Lower leg skin (tissue), 4 donors: ENCODE measurements around the gene RHBDF1. TPM values are rescaled to one million over a fixed set of nuclear protein-coding genes. Genes with fewer than 3 reads are reported as not detected.

Experiments used
- DNase-seq, 2 donors: peaks; one replicate each; pipeline ENCODE4 v3.0.0-alpha.2; 2019; ENCODE audit warnings: low spot score in 2 of 2
- H3K4me3 ChIP-seq: fragments of 200-600 bp; sonication (generic); 2 replicates; pipeline ENCODE4 v1.5.1; 2017; ENCODE audit warnings: mild to moderate bottlenecking, low read depth; ENCODE audit not compliant: poor library complexity, severe bottlenecking
- CTCF ChIP-seq, 3 donors: fragments of 450-650 bp; IDR thresholded peaks; one replicate each; pipeline ENCODE4 v1.5.1; 2016; ENCODE audit warnings: antibody characterized with exemption in 3 of 3, mild to moderate bottlenecking in 3 of 3, moderate library complexity in 2 of 3
- POLR2A ChIP-seq, 2 donors: fragments of 450-650 bp; IDR thresholded peaks; one replicate each; pipeline ENCODE4 v1.6.1; 2016 to 2017; ENCODE audit warnings: antibody characterized with exemption in 2 of 2, mild to moderate bottlenecking in 1 of 2, moderate library complexity in 1 of 2
- WGBS, 2 donors: methylation state at CpG; one replicate each; pipeline ENCODE4 v1.1.5; 2018; 5-methylcytosine and 5-hydroxymethylcytosine counted together
- intact Hi-C: fragments of 100-400 bp; cut with DNase I; formaldehyde crosslinking; loops from one replicate; pipeline ENCODE4 v1.15.0; 2023; ENCODE audit warnings: low total_unique reads
- total RNA-seq, 4 donors: library from RNA; depleted of rRNA; stranded (reverse); fragments of >200 nt; gene quantifications; one replicate each; pipeline ENCODE4 v1.1.0, GENCODE V29; 2016

RHBDF1 gene
- total RNA-seq, 4 donors from 2014 or later: 38.6 to 45.9 (median 43.6) TPM

- DNase-seq: no peak
- WGBS, 2 donors: 44 to 67% methylated on average over 9 of the region's 9 CpGs
- H3K4me3 ChIP-seq: no peak overlapping the region
- intact Hi-C loops: no loop called here
- TF ChIP-seq CTCF (IDR thresholded peaks at IDR 0.05): no peak
- no peak for TF ChIP-seq POLR2A (IDR thresholded peaks at IDR 0.05)
Measured at GRCh38 chr16:91484-91883, 19.1 kb upstream of the RHBDF1 start.

GRCh38 chr16:89391-90302 is 17.2 kb upstream of the RHBDF1 start:
- H3K4me3 ChIP-seq: no peak overlapping the region
- TF ChIP-seq POLR2A (IDR thresholded peaks at IDR 0.05) (no peak), CTCF (IDR thresholded peaks at IDR 0.05) (no peak)
- DNase-seq: no peak
- 82 to 86% methylated on average over 9 to 30 of the region's 30 CpGs for WGBS, 2 donors
- intact Hi-C loops: no loop called here

- TF ChIP-seq POLR2A (IDR thresholded peaks at IDR 0.05) (no peak), CTCF (IDR thresholded peaks at IDR 0.05) (no peak)
- no peak for DNase-seq
- intact Hi-C loops: no loop called here
- no peak overlapping the region for H3K4me3 ChIP-seq
- 91 to 93% methylated on average over 10 to 14 of the region's 14 CpGs for WGBS, 2 donors
Measured at GRCh38 chr16:88613-89012, 16.2 kb upstream of the RHBDF1 start.

- no peak overlapping the region for H3K4me3 ChIP-seq
- intact Hi-C loops: no loop called here
- TF ChIP-seq POLR2A (IDR thresholded peaks at IDR 0.05): no peak
- TF ChIP-seq CTCF (IDR thresholded peaks at IDR 0.05): no peak
- DNase-seq: no peak
- 81% methylated on average over 19 to 23 of the region's 23 CpGs for WGBS, 2 donors
Measured at GRCh38 chr16:86483-86952, 14.1 kb upstream of the RHBDF1 start.

- H3K4me3 ChIP-seq: no peak overlapping the region
- intact Hi-C loops: no loop called here
- no peak for TF ChIP-seq POLR2A (IDR thresholded peaks at IDR 0.05)
- no peak for TF ChIP-seq CTCF (IDR thresholded peaks at IDR 0.05)
- DNase-seq: no peak
- 77 to 84% methylated on average over 9 of the region's 9 CpGs for WGBS, 2 donors
Measured at GRCh38 chr16:85865-86264, 13.4 kb upstream of the RHBDF1 start.
